GM12874 (cell line): ENCODE measurements around the gene GSKIP.

Experiments
- TF ChIP-seq, protein P1 (sequence below): IDR thresholded peaks from 2 replicates; pipeline ENCODE4 v1.5.1; 2011; ENCODE audit warnings: low read depth, mild to moderate bottlenecking, control low read depth, low read length, moderate library complexity; ENCODE audit not compliant: insufficient read depth

GSKIP gene

DNA sequence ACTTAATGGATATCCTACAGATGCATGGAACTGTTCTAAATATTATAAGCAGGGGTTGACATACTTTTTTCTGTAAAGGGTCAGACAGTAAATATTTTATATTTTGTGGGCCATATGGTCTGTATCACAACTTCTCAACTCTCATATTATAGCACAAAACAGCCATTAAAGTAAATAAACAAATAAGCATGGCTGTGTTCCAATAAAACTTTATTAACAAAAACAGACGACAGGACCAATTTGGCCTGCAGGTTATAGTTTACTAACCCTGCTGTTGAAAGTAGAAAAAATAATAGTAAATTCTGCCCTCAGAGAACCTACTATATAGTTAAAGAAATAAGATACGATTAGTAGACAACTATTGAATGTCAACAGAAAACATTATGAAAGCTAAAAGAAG is 17.7 kb upstream of the GSKIP start:
- TF ChIP-seq, protein P1, sequence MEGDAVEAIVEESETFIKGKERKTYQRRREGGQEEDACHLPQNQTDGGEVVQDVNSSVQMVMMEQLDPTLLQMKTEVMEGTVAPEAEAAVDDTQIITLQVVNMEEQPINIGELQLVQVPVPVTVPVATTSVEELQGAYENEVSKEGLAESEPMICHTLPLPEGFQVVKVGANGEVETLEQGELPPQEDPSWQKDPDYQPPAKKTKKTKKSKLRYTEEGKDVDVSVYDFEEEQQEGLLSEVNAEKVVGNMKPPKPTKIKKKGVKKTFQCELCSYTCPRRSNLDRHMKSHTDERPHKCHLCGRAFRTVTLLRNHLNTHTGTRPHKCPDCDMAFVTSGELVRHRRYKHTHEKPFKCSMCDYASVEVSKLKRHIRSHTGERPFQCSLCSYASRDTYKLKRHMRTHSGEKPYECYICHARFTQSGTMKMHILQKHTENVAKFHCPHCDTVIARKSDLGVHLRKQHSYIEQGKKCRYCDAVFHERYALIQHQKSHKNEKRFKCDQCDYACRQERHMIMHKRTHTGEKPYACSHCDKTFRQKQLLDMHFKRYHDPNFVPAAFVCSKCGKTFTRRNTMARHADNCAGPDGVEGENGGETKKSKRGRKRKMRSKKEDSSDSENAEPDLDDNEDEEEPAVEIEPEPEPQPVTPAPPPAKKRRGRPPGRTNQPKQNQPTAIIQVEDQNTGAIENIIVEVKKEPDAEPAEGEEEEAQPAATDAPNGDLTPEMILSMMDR = no peak

DNA sequence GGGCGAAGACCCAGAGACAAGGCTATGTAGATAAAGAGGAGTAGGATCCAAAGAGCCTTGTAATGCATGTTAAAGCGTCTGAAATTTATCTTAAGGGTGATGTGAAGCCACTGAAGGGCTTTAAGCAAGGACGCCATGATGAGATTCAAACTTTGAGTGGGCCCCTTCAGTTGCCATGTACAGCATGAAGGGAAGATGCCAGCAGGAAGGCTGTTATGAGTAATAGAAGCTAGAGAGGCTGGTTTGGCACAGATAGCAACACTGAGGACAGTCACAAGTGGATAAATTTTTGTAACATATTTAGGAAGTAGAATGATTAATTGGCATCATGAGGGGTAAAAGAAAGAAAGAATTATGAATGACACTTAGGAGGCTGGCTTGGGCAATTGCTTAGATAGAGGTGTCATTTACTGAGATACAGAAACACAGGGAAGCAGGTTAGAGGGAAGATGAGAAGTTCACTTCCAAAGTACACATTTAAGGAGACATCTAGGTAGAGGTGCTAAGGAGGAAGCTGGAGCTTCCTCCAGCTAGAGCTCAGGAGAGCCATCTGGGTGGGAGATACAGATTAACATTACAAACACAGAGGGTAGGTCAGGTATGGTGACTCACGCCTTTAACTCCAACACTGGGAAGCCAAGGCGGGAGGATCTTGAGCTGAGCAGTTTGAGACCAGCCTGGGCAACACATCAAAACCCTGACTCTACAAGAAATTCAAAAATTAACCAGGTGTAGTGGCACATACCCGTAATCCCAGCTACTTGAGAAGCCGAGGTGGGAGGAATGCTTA is 13.8 kb upstream of the GSKIP start:
- TF ChIP-seq, protein P1 = no peak

DNA sequence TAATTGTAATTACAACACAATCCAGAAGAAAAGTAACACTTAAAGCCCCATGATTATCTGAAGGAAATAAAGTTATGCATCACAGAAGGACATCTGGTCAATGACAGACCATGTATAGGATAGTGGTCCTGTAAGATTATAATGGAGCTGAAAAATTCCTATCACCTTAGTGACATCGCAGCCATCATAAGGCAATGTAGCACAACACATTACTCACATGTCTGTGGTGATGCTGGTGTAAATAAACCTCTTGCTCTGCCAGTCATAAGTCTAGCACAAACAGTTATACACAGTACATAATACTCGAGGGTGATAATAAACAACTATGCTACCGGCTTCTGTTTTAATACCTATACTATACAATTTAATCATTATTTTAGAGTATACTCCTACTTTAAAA is 11.3 kb upstream of the GSKIP start:
- TF ChIP-seq, protein P1 = no peak

DNA sequence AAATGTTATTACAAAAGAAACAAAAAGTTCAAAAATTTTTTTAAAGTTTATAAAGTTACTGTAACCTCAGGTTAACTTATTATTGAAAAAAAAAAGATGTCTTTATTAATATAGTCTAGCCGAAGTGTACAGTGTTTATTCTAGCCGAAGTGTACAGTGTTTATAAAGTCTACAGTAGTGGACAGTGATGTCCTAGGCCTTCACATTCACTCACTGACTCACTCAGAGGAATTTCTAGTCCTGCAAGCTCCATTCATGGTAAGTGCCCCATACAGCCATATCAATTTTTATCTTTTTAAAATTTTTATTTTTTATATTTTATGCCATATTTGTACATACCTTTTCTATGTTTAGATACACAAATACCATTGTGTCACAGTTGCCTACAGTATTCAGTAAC is 10.6 kb upstream of the GSKIP start:
- TF ChIP-seq, protein P1 = no peak

DNA sequence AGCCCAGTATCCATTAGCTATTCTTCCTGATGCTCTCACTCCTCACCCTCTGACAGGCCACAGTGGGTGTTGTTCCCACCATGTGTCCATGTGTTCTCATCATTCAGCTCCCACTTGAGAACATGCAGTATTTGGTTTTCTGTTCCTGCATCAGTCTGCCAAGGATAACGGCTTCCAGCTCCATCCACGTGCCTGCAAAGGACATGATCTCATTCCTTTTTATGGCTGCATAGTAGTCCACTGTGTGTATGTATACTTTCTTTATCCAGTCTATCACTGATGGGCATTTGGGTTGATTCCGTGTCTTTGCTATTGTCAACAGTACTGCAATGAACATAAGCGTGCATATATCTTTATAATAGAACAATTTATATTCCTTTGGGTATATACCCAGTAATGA is 9.1 kb upstream of the GSKIP start:
- TF ChIP-seq, protein P1 = no peak

DNA sequence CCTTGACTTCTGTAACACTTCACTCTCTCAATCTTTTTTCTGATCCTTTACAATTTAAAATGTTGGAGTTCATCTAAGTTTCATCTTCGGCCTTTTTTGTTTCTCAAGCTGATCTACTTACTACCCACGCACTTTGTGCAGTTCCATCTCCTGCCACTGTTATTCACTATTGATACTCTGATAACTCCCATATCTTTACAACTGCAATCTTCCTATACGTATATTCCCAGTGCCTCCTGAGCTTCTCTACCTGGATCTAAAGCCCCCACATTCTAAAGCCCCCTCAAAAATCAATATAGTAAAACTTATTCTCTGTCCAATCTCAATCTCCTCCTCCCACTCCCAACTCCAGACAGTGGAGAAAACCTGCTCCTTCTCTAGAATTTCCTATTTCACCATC is 6.1 kb upstream of the GSKIP start:
- TF ChIP-seq, protein P1 = no peak

DNA sequence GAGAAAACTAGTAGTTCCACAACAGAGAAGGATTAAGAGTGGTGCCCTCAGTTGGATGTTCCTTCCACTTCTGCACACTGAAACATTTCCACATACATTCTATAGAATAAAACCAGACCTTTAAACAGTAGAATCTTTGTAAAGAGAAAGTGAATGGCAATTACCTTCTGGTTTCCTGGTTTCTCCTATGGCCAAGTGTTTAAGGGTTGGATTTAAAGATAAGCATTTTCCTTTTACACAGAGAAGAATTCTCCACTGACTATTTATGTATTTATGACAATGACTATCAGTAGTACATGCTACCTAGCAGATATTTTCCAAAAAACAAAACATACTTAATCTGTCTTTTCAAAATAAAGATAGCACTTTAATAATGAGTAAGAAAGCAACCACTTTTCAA is 3.4 kb upstream of the GSKIP start:
- TF ChIP-seq, protein P1 = no peak
